Measurements from ENCODE around the gene EEF1AKMT2. TPM values are rescaled to one million over a fixed set of nuclear protein-coding genes. Genes with fewer than 3 reads are reported as not detected.

Gene EEF1AKMT2
- total and polyA plus RNA-seq, 9 of the 15 experiments (the other 6 are each of a cell fraction or from before 2014, with no cell fraction given): 9.3 to 34.3 (median 23.7) TPM

- TF ChIP-seq ZNF407 (IDR thresholded peaks at IDR 0.05; ENCODE audit: low read depth) (no peak), ZNF253 (CRISPR knock-in tag; conservative IDR thresholded peaks at IDR 0.05) (no peak), SIN3B (IDR thresholded peaks at IDR 0.05; ENCODE audit: low read depth) (no peak), COPS2 (conservative IDR thresholded peaks at IDR 0.05) (no peak), CREB3 (tag; conservative IDR thresholded peaks at IDR 0.05; ENCODE audit: low read depth) (no peak), E2F3 (CRISPR knock-in tag; IDR thresholded peaks at IDR 0.05) (no peak), BDP1 (IDR thresholded peaks at IDR 0.05; ENCODE audit: insufficient read depth, insufficient read length) (no peak), RBM34 (IDR thresholded peaks at IDR 0.05; ENCODE audit: borderline replicate concordance, insufficient read depth, low read length) (no peak), ZNF561 (CRISPR knock-in tag; conservative IDR thresholded peaks at IDR 0.05) (no peak), KLF1 (tag; IDR thresholded peaks at IDR 0.05) (no peak), NFATC3 (IDR thresholded peaks at IDR 0.05) (no peak), SOX6 (IDR thresholded peaks at IDR 0.05) (no peak), ASH1L (IDR thresholded peaks at IDR 0.05; ENCODE audit: borderline replicate concordance, low read depth, partially characterized antibody) (no peak), ZNF134 (CRISPR knock-in tag; conservative IDR thresholded peaks at IDR 0.05) (no peak), HMGXB4 (CRISPR knock-in tag; IDR thresholded peaks at IDR 0.05) (peak; percentile 90; the same call in 1 of the 2 replicates), HNRNPUL1 (IDR thresholded peaks at IDR 0.05; ENCODE audit: low read length) (no peak)
Measured at GRCh38 chr10:124791547-124792348, at the start of gene EEF1AKMT2 (continued).
